COLO829 (cell line): ENCODE measurements around the gene BEST4.
"Not testable (repeated sequence)": the region's sequence is repeated elsewhere in the genome, so short reads cannot be mapped to it uniquely, and the experiment has no call there.

ENCODE experiments used
- DNase-seq: peaks from one replicate; pipeline ENCODE4 v3.0.0; 2012; ENCODE audit warnings: low spot score

BEST4 gene

DNA sequence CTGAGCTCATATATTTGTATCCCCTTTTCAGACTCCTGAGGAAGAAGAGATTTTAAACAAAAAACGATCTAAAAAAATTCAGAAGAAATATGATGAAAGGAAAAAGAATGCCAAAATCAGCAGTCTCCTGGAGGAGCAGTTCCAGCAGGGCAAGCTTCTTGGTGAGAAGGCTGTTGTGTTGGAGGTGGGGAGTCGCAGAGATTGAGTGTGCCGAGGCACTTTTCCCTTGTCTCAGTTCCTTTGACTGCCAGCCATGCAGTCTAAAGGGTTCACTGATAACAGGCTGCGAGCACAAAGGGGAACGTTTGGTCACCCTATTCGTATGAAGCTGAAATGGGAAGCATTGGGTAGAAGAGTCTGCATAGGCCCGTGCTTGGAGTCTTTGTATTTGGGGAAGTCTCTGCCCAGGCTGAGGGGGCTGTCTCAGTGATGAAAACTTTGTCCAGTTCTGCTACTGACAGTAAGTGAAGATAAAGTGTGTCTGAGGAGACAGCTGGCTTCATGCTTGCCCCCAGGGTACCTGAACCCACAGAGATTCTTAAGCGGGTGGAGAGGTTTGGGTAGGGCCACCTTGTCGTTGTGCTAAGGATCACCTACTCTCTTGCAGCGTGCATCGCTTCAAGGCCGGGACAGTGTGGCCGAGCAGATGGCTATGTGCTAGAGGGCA, 9.9 kb downstream of the BEST4 start:
- DNase-seq: no peak

DNA sequence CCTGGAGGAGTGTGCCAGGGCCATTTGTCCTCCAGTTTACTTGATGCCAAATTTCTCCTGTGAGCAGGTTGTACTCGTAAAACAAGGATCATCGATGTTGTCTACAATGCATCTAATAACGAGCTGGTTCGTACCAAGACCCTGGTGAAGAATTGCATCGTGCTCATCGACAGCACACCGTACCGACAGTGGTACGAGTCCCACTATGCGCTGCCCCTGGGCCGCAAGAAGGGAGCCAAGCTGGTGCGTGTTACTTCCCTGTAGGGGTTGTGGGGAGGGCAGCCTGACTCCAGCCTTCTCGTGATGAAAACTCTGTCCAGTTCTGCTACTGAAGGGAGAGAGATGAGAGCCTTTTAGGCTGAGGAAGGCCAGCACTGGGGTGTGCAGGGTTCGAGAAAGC, 10.4 kb downstream of the BEST4 start:
- no peak for DNase-seq

DNA sequence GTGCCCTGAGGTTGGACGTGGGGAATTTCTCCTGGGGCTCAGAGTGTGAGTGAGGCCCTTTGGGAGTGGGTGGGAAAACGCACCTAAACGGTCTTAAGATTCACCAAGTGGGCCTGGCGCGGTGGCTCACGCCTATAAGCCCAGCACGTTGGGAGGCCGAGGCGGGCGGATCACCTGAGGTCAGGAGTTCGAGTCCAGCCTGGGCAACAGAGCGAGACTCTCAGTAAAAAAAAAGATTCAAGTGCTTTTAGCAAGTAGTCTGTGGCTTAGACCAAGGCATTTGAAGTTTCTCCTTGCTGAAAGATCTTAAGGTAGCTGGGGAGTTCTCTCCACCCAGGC, 11.3 kb downstream of the BEST4 start:
- no peak for DNase-seq

DNA sequence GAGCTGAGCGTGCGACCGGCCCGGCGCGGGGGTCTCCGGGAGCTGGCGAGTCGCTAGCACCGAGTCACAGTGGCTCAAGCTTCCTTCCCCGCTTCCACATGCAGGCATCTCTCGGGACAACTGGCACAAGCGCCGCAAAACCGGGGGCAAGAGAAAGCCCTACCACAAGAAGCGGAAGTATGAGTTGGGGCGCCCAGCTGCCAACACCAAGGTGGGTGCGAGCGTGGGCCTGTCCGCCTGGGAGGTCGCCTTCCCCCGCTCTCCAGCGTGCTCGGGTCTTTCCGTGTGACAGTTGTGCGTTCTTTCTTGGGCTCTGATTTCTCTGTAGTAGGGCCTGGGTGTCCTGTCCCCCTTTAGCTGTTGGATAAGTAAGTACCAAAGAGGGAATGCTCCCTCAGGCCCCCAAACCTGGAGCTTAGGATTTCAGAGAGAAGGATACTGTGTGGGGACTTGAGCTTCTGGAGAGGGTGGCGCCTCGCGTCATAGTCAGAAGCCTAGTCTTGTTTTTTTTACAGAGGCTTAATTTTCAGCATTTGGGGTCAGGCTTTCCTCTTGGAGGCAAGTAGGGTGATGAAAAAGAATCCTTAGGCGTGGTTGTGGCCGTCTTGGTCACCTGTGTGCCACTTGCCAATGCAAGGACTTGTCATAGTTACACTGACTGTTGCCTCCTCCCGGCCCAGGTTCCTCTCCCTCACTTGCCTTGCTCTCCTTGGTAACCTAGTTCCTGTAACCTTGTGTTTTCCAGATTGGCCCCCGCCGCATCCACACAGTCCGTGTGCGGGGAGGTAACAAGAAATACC, 11.8 kb downstream of the BEST4 start:
- no peak for DNase-seq

DNA sequence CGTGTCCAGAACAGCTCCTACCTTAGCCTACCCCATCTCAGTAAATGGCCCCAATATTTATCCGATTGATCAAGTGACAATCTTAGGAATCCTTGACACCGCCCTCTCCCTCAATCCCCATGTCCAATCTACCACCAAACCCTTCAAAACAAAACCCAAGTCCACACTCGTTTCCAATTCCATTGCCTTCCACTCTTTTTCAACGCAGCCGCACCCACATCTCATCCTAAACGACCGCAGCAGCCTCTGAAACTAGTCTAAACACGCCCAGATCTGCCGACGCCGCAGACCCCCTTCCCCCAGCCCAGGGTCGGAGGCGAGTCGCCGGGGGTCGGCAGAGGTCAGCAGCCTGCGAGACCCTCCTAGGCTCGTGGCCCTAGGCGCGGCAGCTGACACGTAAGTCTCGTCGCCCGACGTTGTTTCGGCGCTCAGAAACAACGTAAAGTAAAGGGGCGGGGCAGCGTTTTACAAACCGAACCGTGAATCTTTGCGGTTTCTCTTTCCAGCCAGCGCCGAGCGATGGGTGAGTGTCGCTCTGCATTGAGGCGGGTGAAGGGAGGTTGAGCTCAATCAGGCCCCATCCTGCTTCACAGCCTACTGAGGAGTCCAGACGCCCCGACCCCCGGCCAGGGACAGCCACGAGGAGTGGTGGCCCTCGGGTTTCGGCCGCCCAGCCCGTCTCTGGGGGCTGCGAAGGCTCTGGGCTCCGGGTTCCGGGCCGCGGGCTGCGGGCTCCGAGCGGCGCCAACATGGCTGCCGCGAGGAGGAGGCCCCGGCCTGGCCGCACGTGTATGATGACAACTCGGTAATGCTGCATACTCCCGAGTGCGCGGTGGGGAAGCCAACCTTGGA, 12.7 kb downstream of the BEST4 start, which contains the start of gene RPS8:
Gene RPS8, plus strand, starts transcription at position 463 of the 852 bp plus-strand sequence. Its CDS starts 57 bp downstream, at position 520.
- peak; percentile 81 for DNase-seq

DNA sequence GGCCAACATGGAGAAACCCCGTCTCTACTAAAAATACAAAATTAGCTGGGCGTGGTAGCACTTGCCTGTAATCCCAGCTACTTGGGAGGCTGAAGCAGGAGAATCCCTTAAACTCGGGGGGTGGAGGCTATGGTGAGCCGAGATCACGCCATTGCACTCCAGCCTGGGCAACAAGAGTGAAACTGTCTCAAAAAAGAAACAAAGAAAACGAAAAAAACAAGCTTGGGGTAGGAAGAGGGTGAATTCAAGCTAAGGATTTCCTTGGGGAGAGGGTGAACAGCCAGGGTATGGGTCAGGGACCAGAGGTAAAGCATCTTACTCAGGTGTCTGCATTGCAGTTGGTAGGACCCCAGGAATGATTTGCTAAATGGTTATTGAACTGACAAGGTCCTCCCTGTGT, 21.5 kb downstream of the BEST4 start:
- not testable (repeated sequence) for DNase-seq

DNA sequence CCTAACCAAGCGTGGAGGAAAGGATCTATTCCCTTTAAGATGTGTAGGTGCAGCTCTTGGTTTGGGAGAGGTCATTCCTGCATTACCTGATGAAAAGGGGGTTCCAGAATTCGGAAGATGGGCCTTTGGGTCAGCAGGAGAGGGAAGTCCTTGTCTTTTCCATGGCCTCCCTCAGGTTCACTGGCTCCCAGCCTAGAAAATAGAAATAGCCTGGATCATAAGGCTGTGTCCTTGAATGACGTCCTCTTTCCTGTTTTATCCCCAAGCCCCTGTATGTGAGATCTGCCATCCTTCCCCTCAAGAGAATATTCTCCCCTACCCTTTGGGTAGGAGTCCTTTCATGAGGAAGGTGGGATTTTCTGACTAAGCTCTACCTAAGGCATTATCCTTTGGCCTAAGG, 27.1 kb downstream of the BEST4 start:
- no peak for DNase-seq

DNA sequence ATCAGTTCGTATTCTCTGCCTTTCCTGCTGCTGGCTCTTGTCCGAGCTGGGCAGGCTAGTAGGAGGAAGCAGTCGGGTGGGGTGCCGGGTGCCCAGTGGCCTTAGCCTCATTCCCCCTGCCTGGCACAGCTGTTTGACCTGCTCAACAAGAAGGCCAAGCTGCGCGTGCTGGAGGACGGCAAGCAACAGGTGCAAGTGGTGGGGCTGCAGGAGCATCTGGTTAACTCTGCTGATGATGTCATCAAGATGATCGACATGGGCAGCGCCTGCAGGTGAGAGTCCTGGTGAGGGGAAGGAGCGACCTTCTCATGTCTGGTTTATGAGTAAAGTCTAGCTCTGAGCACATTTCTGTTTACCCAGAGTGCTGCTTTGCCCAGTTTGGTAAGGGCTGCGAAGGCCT, 28.9 kb downstream of the BEST4 start:
- DNase-seq: no peak

DNA sequence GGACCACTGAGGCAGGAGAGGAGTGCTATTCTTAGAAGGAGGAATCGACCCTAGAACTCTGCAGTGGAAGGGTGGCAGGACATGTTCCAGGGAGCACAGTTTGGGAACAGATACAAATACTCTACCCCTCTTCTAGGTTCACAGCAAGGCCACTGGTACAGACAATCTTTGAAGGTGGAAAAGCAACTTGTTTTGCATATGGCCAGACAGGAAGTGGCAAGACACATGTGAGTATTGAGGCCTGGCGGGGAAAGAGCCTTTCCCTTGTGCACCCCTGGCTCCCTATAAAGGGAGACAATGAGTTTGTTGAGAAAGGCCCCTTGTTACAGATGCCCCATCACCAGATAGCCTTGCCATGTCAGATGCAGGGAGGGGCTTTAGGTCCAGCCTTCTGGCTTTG, 30.6 kb downstream of the BEST4 start:
- no peak for DNase-seq

DNA sequence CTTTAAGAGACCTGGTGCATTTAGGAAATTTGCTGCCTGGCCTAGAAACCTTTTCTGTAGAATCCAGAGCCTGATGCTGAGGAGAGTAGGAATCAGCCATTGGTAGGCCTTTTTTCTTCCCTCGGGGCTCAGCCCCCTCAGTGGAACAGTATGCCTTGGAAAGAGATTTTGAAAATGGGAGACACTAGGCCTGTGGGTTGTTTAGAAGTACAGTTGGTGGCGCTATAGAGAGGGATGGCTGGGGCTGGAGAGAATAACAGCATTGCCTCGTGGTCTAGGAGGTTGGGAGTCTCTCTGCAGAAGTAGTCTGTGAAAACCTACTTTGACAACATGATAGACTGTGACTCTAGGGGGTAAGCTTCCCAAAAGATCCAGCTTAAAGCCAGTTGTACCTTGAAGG, 40.1 kb downstream of the BEST4 start:
- DNase-seq: no peak

DNA sequence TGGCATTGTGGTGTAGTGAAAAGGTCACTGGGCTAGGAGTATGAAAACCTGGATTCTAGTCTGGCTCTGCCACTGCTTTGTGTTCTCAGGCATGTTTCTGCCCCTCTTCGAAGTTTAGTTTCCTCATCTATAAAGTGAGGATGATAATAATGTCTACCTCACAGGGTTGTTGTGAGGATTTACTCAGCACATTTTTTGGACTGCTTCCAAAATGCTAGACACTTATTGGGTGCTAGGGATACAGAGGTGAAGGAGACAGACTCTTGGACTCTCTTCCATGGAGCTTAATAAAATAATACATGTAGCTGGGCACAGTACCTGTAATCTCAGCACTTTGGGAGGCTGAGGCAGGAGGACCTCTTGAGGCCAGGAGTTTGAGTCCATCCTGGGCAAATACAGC, 44.8 kb downstream of the BEST4 start:
- no peak for DNase-seq

DNA sequence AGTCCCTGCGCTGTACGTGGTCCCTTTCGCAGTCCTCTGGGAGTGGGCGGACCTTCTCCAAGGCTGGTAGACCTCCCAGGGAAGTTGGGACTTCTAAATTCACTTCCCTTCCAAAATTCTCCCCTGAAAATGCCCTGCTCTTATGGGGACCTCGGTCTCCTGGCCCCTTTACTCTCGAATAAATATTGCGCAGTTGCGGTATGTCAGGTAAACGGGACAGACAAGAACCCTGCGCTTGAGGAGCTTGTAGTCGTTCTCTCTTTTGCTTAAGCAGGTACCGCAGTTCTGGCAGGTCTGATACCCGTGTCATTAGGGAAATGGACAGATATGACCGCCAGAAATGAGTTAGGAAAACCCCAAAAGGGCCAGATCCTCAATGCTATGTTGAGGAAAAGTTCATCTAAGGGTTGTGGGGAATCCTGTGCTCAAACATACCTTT, 47.8 kb downstream of the BEST4 start:
- no peak for DNase-seq

DNA sequence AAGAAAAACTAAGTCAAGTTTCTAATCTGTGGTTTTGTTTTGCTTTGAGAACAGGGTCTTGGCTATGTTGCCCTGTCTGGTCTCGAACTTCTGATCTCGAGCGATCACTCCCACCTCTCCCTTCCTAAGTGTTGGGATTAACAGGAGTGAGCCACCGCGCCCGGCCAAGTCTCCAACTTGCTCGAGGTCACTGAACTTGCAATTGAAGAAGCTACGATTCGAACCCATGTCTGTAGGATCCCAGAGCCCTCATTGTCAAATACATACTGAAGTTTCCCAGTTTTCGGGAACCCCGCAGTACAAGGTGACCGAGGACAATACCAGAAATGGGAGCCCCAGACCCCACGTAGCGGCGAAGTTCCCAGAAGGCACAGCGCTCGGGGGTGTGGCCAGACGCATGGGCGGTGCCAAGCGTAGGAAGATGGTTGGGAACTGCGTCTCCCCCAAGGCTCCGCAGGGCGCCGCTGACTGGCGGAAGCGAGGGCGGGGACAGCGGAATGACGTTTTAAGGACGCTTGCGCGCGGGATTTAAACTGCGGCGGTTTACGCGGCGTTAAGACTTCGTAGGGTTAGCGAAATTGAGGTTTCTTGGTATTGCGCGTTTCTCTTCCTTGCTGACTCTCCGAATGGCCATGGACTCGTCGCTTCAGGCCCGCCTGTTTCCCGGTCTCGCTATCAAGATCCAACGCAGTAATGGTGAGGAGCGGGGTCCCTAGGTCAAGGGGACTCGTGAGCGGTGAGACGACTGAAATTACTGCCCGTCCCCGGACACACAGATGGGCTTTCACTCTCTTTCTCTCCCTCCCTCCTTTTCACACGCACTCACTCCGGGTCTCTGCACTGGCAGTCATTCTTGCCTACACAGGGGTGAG, 48.4 kb downstream of the BEST4 start, which contains the start of gene KIF2C:
Gene KIF2C, plus strand, starts transcription at position 531 of the 872 bp plus-strand sequence. Its CDS starts 96 bp downstream, at position 627.
- DNase-seq: peak; percentile 96

DNA sequence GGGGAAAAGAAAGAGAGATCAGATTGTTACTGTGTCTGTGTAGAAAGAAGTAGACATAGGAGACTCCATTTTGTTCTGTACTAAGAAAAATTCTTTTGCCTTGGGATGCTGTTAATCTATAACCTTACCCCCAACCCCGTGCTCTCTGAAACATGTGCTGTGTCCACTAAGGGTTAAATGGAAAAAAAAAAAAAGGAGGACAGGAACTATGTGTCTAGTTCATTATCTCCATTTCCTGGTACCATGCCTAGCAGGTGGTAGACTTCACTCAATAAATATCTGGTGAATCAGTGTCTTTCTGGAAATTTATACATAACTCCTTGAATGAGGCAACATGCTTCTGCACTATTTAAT, 49.0 kb downstream of the BEST4 start:
- not testable (repeated sequence) for DNase-seq

DNA sequence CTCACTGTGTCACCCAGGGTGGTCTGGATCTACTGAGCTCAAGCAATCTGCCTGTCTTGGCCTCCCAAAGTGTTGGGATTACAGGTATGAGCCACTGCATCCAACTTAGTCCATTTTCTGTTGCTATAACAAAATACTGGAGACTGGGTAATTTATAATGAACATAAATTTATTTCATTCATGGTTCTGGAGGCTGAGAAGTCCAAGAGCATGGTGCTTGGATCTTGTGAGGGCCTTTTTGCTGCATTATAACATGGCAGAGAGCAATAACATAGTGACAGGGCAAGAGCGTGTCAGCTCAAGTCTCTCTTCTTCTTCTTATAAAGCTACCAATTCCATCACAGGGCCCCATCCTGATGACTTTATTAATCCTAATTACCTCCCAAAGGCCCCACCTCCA, 52.0 kb downstream of the BEST4 start:
- no peak for DNase-seq

DNA sequence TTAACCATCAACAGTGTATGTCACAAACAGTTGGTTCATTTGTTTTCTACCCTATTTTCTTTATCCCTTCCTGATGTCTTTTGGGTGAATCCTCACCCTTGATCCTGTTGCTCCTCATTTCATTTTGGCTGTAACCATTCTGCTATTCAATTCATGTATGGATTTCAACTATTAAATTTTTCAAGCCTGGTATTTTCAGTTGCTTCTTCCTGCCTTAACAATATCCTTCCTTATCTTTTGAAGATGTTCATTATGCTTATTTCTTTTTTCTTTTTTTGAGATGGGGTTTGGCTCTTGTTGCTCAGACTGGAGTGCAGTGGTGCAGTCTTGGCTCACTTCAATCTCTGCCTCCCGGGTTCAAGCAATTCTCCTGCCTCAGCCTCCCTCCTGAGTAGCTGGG, 54.2 kb downstream of the BEST4 start:
- DNase-seq: no peak
